ENCODE measurements around the gene TTLL4.
A peak's percentile ranks its signal among the peaks of the same experiment; 100 is the strongest.

The TTLL4 gene

DNA sequence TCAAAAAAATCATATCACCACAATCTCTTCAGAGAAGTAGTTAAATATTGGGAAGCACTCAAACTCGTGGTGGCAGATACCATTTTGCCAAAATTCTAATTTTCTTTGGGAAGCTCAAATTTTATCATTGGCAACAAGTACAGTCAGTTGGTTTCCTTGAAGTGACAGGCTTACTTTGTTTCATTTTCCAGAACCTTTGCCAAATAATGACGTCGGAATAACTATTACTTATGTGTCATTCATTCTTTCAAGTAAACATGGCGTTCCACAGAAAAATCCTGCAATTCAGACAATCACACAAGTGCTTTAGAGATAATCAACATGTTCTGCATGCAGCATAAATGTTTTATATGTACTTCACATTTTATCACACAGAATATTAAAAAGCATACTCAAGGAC lies 5.4 kb downstream of the TTLL4 start:
- no peak for FAIRE-seq

DNA sequence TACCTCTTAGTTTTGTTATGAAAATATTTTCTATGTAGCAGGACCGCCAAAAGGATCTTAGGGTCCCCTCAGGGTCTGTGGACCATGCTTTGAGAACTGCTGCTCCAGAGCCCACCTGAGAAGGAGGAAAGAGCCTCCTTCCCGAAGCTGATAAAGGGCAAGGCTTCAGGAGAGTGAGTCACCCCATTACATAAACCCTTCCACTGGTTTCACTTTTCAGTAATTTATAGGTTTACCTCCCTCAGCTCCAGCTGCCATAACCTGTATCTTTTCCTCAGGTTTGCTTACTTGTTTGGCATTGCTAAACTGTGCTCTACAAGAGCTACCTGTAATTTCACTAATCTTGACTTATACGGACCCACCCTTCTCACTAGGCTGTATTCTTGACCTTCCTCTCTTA lies 6.6 kb downstream of the TTLL4 start:
- no peak for FAIRE-seq
- peak; percentile 38 for DNase-seq (ENCODE audit: insufficient read length, low spot score)

More for the DNA sequence above, 5.4 kb downstream of the TTLL4 start:
- DNase-seq (ENCODE audit: insufficient read length, low spot score) = no peak

DNA sequence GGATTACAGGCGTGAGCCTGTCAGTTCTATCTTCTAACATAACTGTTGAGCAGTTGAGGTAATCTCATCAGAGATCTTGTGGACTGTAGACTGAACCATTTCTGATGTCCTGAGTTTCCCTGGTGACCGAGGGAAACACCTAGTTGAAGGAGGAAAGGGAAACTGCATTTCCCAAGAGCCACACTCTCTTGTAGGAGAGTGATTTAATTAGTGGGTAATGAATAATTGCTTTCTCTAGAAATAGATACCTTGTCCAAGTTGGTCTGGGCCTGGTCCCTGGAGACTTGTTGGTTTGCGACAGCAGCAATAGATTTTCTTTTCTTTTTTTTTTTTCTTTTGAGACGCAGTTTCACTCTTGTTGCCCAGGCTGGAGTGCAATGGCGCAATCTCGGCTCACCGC lies 7.4 kb downstream of the TTLL4 start:
- no peak for FAIRE-seq

DNA sequence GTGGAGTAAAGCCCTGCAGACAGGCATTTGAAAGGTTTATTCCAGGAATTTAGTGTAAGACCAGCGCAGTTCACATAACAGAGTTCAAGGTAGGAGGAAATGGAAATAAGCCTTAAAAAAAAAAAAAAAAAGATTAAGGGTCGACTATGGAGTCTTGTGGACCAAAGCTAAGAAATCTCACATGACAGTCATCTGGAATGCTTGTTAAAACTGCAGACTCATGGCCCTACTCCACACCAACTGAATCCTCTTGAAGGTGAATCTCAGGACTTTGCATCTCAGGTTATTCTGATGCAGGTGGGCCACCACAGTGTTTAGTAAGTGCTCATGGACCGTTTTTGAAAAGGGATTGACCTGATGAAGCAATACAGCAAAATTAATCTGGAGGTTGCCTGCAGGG lies 8.8 kb downstream of the TTLL4 start:
- DNase-seq (ENCODE audit: insufficient read length, low spot score) = no peak

More for the DNA sequence above, 7.4 kb downstream of the TTLL4 start:
- no peak for DNase-seq (ENCODE audit: insufficient read length, low spot score)

DNA sequence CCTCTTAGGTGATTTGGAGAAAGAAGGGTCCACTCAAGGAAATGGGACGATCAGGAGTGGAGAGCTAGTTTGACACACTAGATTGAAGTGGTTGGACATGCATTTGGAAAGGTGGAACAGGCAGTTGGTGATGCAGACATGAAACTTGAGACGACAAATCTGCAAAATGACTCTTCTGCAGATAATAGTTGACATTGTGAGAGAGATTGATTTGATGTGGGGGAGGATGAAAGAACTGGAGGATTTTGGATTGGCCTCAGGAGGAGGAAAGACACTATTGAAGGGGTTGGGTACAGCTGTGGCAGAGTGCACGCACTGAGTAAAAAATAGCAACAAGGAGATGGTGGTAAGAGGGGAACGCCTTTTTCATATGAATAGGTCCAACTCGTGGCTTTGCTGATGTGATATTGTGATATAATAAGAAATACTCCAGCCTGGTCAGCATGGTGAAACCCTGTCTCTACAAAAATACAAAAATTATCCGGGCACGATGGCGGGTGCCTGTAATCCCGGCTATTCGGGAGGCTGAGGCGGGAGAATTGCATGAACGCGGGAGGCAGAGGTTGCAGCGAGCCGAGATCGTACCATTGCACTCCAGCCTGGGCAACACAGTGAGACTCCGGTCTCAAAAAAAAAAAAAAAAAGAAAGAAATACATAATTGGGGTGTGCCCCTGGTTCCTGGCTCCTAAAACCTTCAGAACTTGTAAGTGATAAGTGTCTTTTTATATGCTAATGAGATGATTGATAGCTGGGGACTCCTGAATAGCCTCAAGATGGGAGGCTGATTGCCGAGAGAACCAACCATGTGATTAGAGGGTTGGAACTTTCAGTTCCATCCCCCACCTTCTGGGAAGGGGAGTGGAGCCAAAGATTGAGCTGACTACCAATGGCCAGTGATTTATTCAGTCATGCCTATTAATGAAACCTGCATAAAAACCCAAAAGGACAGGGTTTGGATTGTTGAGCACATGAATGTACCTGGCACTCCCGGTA lies 9.7 kb downstream of the TTLL4 start:
- DNase-seq (ENCODE audit: insufficient read length, low spot score) = no peak
- FAIRE-seq = no peak

More for the DNA sequence above, 8.8 kb downstream of the TTLL4 start:
- FAIRE-seq = no peak

DNA sequence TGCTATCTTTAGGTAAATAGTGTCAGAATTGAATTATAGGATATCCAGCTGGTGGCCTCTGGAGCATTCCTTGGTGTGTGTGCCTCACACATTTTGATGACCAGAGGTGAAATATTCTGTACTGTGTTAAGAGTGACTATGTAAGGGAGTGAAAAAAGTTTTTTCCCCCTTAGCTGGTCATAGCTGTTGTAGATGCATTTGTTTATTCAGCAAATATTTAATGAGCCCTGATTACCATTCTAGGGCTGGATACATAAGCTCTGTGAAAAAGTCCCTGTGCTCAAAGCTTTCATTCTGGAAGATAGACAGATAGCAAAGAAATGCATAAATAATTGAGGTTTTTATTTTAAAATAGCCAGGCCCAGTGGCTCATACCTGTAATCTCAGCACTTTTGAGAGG lies 10.9 kb downstream of the TTLL4 start:
- no peak for DNase-seq (ENCODE audit: insufficient read length, low spot score)
- FAIRE-seq = no peak

DNA sequence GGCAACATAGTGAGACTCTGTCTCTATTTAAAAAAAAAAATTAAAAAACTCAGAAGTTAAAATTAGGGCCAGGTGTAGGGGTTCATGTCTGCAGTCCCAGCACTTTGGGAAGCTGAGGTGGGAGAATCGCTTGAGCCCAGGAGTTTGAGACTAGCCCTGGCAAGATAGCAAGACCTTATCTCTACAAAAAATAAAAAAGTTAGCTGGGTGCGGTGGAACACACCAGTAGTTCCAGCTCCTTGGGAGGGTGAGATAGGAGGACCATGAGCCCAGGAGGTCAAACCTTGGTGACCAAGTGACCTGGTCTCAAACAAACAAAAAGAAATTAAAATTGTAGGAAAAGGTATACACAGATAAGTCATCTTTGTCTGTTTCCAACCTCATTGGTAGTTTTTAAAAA lies 11.3 kb downstream of the TTLL4 start:
- FAIRE-seq (no peak), DNase-seq (ENCODE audit: insufficient read length, low spot score) (no peak)

DNA sequence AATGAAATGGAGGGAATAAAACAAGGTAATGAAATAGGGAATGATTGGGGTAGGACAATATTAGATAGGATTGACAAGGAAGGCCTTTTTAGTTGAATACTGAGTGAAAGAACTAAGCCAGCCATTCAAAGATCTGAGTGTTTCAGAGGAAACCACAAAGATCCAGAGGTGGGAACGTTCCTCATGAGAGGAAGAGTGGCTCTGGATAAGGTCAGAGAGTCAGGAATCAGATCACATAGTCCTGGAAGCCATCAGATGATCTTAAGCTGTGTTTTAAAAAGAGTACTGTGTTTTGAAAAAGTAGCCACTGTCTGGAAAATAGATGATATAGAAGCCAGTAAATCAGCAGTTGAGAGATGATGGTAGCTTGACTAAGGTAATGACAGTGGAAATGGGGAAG lies 11.8 kb downstream of the TTLL4 start:
- DNase-seq (ENCODE audit: insufficient read length, low spot score) (no peak), FAIRE-seq (no peak)

DNA sequence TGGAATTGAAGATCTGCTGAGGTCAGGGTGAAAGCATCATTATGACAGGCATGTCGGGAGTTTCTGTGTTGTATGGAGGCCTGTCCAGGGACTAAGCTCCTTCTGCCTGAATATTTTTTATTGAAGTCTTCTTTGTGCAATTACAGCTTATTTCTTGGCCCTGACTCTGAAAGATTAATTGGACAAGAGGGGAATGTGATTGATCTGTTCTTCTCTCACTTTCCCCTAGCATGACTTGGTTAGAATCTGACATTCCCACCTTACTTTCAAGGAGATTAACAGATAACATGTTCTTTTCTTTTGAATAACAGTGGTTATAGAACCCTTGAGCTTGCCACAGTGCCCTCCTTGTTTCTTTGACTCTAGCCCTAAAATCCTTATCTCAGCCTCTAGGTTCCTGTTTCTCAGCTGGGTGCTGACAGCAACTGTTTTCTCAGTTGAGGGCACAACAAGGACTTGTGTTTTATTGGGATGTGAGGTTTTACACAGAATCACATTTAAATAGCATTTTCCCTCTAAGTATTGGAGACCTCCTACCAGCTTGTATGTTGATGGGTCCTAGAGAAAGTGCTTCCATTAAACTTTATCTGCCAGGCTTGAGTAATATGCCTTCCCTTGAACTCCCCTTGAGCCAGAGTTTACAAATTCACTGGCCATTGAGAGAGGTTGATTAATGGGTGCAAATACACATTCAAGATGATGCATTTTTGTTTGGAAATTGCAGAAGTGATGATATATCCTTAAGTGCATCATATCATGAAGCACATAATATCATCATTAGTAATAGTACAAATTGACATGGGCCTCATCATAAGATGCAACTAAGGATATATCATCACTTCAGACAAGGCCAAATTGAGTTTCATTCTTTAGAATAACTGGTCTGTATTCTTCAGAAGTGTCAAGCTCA lies 12.5 kb downstream of the TTLL4 start:
- FAIRE-seq = no peak
- no peak for DNase-seq (ENCODE audit: insufficient read length, low spot score)

DNA sequence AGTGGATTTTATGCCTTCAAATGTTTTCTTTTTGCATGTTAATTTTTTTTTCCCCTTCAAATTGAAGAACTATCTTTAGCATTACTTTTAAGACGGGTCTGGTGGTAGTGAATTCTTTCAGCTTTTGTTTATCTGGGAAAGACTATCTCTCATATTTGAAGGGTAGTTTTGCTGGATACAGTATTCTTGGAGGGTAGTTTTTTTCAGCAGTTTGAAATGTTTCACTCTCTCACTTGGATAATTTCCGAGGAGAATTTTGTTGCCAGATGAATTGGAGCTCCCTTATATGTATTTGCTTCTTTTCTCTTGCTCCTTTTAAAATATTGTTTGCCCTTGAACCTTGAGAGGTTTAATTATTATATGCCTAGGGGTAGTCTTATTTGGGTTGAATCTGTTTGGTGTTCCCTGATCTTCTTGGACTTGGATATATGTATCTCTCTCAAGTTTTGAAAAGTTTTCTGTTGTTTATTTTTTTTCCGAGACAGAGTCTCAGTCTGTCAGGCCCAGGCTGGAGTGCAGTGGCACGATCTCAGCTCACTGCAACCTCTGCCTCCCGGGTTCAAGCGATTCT lies 15.5 kb downstream of the TTLL4 start:
- FAIRE-seq = no peak
- DNase-seq (ENCODE audit: insufficient read length, low spot score) = no peak

DNA sequence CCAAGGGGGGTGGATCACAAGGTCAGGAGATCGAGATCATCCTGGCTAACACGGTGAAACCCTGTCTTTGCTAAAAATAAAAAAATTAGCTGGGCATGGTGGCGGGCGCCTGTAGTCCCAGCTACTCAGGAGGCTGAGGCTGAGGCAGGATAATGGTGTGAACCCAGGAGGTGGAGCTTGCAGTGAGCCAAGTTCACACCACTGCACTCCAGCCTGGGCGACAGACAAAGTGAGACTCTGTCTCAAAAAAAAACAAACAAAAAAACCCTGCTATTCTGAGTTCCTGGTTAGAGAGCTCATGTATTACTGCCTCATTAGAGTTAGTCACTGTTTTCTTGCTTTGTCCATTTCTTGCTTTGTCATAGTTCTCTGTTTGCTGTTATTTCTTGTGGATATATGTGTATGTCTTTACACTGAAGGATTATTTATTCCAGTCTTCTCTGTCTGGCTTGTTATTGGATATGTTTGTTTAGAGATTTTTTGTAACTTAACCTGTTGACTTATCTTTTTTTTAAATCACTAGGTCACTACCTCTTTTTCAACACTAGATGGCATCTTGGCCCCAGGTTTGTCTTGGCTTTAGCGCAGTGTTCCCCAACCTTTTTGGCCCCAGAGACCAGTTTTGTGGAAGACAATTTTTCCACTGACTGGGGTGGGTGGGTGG lies 17.0 kb downstream of the TTLL4 start:
- FAIRE-seq = no peak

DNA sequence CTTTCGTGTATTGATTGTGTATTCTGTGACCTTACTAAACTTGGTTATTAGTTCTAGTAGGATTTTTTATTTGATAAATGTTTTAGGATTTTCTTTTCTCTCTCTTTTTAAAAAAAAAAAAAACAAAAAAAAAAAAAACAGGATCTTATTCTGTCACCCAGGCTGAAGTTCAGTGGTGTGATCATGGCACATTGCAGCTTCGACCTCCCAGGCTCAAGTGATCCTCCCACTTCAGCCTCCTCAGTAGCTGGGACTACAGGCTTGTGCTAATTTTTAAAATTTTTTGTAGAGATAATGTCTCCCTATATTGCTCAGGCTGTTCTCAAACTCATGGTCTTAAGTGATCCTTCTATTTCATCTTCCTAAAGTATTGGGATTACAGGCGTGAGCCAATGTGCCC lies 19.0 kb downstream of the TTLL4 start:
- DNase-seq (ENCODE audit: insufficient read length, low spot score) (no peak), FAIRE-seq (no peak)

More for the DNA sequence above, 17.0 kb downstream of the TTLL4 start:
- DNase-seq (ENCODE audit: insufficient read length, low spot score) = no peak

DNA sequence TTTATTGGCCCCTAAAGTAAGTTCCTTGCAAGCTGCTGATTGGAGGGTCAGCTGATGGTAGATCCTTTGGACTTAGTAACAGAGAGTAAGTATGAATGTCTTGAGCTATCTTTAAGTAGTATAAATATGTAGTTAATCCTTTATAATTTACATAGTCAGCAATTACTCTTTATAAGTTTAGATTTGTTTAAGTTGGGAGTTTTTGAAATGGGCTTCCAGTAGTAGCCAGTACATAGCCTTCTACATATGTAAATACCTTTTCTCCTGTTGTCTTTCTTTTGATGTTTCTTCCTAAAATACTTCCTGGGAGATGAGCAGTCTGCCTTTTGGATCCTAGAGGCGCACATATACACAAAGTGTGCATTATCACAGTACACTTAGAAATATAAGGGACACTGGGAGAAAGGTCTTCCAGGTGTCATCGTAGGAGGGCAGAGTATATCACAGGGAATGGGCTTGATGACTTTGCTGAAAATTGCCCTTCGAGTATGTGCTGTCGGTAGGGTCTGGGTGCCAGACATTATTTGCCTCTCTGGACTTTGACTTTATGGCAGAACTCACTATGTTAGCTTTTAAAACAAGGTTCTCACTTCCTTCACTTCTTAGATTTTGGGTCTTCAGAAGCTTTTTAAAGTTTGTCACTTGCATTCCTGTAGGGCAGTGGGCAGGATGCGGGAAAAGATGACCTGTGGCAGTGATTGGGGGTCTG lies 21.6 kb downstream of the TTLL4 start:
- FAIRE-seq (no peak), DNase-seq (ENCODE audit: insufficient read length, low spot score) (no peak)

DNA sequence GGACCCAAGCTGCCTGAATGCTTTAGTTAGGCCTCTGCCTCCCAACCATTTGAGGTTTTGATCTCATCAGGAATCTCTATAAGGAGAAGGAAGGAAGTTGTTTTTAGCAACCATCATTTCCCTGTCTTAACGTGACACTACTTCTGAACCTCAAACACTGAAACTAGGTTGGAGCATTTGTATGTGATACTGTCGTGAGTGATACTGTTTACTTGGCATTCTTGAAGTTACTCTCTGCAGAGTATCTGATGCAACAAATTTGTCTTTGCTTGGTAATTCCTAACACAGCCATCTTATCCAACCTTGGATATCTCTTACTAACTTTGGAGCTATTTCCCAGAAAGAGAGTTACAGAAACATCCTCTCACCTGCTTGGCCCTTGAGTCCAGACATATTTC lies 22.1 kb downstream of the TTLL4 start:
- DNase-seq (ENCODE audit: insufficient read length, low spot score) (no peak), FAIRE-seq (no peak)

DNA sequence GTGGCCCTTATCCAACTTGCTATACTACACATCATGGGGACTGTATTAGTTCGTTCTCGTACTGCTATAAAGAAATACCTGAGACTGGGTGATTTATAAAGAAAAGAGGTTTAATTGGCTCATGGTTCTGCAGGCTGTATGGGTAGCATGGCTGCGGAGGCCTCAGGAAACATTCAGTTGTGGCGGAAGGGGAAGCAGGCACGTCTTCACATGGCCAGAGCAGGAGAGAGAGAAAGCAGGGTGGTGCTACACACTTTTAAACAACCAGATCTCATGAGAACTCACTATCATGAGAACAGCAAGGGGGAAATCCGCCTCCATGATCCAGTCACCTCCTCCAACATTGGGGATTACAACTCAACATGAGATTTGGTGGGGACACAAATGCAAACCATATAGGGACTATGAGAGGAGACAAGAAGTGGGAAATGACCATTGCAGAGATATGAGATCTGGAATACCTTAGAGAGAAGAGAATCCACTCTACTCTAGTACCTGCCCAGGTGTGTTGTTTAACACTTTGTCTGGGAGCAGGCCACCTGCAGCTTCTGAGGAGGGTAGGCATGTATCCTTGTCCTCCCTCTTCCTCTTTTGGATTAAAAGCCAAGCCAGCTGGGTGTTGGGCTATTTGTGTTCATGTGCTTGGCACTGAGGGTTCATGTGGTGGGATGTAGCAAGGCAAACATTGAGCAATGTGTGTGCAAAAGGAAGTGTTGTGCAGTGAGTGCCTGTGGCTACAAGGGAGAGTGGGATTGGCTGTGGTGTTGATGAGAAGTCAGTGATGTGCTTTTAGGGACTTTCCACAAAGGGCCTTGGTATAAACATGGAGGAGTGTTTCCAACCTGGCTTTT lies 22.8 kb downstream of the TTLL4 start:
- DNase-seq (ENCODE audit: insufficient read length, low spot score) = no peak
- no peak for FAIRE-seq

DNA sequence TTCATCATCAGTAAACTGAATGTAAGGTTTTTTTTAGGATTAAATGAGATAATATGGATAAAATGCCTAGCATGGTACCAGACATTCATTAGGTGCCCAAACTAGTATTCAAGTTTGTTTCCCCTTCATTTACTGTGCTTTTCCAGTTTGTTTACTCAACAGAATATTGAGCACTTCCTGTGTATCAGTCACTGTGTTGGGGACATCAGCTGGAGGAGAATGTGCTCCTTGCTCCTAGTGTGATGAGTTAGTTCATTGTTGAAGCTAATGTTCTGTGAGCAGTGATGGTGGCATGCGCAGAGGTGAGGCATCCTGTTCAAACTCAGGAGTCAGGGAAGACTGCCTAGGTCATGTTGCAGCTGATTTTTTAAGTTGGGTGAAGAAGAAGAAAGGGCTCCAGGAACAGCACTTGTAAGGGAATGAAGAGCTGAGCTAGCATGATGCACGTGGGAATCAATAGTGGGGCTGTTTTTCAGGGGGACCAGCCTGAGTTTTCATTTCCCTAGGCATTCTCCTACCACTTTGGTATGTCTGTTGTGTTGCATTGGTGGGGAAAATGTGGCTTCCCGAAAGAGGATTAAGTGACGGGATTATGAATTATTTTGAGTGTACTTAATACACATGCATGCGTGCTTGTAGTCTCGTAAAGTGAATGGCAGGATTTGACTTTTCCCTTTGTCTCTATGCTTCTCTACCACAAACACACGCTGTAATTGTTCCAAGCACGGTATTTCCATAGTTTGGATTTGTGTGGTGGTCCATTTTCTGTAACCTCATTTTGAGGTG lies 23.7 kb downstream of the TTLL4 start:
- DNase-seq (ENCODE audit: insufficient read length, low spot score) (no peak), FAIRE-seq (no peak)

DNA sequence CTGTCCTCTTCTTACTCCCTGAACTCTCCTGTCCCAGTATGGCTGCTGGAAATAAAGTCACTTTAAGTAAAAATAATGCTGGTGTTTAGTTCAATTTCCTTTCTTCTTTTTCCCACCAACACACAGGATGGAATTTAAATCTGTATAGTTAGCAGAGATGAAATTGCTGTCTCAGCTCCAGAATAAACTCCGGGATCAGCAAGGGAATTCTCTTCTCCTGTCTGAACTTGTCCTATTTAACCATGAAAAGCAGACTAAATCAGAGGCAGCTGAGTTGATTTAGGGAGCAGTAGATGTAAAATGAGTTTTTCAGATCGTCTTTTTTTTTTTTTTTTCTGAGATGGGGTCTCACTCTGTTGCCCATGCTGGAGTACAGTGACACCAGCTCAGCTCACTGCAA lies 25.9 kb downstream of the TTLL4 start:
- FAIRE-seq = no peak

DNA sequence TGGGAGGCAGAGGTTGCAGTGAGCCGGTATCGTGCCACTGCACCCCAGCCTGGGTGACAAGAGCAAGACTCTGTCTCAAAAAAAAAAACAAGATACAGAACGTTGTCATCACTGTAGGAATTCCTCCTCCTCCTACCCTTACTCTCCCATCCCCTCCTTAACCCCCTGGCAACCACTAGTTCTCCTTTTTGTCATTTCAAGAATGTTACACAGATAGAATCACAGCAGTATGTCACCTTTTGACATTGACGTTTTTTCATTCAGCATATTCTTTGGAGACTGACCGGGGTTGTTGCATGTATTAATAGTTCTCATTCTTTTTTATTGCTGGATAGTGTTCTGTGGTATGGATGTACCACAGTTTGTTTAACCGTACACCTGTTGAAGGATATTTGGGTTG lies 32.4 kb downstream of the TTLL4 start:
- no peak for DNase-seq (ENCODE audit: insufficient read length, low spot score)
- FAIRE-seq = no peak

More for the DNA sequence above, 25.9 kb downstream of the TTLL4 start:
- no peak for DNase-seq (ENCODE audit: insufficient read length, low spot score)

All from HTR-8/SVneo (cell line).